GM19099 (cell line): ENCODE results near the gene UROC1.

Experiments
- POLR2A ChIP-seq: IDR thresholded peaks from 3 replicates; pipeline ENCODE4 v1.6.1; 2011; ENCODE audit warnings: low read depth; ENCODE audit not compliant: insufficient read length; ENCODE audit errors: extremely low read depth

UROC1 gene

GRCh38 chr3:126527455-126528211 is 10.1 kb upstream of the UROC1 start:
- no peak for TF ChIP-seq POLR2A

- TF ChIP-seq POLR2A: no peak
Measured at GRCh38 chr3:126527006-126527405, 9.4 kb upstream of the UROC1 start.

DNA sequence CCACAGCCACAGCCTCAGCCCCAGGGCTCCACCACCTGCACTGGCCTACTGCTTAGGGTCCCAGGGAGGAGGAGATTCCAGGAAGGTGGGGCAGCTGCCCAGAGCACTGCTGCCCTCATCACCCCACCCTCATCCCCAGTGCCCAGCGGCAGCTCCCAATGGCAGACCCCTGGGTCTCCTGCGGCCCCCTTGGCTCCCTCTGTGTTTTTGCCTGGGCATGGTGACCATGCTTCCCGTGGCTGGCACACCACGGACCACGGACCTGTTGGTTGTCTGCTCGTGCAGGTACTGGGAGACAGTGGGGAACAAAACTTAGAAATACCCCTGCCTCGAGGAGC is 9.1 kb upstream of the UROC1 start:
- no peak for TF ChIP-seq POLR2A

GRCh38 chr3:126525853-126526667 is 8.5 kb upstream of the UROC1 start:
- TF ChIP-seq POLR2A: no peak

GRCh38 chr3:126525091-126525852 is 7.7 kb upstream of the UROC1 start:
- no peak for TF ChIP-seq POLR2A

GRCh38 chr3:126524429-126524988 is 6.9 kb upstream of the UROC1 start:
- TF ChIP-seq POLR2A: no peak

DNA sequence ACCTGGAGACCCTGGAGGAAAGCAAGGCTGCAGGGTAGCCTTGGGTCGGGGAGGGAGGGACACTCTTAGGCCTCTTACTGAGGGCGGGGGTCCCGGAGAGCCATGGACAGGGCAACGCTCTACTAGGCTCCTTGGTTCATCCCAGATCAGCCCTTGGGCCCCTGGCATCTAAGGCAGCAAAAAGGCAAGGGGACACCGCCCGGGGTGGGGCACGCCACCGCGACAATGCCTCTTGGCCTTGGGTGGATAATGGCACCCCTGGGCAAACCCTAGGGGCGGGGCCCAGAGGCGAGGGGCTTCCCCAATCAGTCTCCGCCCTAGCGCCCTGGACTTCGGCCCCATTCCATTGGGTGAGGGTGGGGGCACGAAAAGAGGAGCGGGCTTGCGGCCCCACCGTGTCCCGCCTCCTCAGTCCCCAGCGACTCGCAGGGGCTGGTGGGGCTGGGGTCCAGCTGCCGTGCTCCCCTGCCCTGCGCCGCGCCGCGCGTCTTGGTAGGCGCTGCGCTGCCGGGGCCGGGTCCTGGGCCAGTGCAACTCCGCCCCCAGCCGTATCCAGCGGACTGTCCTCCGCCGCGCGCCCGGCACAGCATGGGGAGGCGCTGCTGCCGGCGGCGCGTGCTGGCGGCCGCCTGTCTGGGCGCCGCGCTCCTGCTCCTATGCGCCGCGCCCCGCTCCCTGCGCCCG is 6.3 kb upstream of the UROC1 start, which contains the start of gene CHST13:
CHST13 (plus strand) TSS at position 411 of the 684 bp plus-strand sequence; CDS start at position 589, 178 bp downstream.
- no peak for TF ChIP-seq POLR2A

DNA sequence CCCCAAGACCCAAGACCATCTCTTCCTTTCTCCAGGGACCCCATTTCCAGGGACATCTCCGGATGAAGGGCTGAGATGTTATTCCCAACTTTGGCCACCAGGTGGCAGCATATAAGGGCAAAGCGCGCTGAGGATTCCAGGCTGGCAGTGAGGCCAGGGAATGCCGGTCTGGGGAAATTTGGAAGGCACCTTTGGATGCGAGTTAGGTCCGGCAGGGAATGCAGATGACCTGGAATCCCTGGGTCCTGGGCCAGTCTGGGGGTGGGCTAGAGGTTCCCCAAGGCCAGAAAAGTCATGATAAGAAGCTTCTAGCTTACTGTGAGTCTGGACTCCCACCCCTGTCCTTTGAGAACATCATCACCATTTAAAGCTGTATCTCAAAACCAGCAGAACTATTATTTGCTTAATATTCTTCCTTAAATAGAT is 4.8 kb upstream of the UROC1 start:
- no peak for TF ChIP-seq POLR2A

- no peak for TF ChIP-seq POLR2A
Measured at GRCh38 chr3:126521122-126521891, 3.7 kb upstream of the UROC1 start.

DNA sequence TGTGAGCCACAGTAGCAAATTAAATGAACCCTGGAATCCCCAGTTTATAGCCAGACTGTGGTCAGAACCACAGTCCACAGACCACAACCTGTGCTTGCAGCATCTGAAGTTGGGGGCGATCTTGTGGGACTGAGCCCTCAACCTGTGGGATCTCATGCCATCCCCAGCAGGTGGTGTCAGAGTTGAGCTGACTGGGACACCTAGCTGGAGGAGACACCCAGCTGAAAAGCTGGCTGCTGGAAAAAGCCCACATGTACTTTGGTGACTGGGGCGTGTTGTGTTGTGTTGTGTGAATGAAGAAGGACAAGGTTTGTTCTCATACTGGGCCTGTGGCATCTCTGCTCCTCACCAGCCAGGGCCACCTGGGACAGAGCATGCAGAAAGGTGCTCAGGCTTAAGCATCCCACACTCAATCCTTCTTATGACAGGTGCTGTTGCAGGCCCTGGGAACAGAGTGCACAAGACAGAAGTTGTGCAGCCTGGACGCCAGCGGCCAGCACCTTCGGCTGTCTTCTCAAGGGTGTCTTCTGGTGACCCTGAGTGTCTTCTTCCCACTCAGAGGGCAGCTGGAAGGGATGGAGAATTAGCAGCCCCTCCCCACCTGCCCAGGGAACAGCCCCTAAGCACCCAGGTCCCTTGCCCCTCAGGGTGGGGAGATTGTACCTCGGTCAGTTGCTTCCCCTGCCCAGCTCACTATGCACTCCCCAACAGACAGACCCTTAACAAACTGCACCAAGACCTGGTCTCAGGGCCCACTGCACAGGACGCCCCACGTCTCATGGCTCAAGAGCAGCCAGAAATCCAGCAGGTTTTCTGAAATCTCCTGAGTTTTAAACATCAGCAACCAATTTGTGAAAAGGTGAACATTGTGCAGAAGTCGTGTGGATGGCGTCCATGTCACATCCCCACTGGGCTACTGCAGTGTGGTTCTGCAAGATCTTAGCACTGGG is 2.2 kb upstream of the UROC1 start:
- TF ChIP-seq POLR2A: no peak

GRCh38 chr3:126518779-126519177 is 1.2 kb upstream of the UROC1 start:
- TF ChIP-seq POLR2A: no peak

DNA sequence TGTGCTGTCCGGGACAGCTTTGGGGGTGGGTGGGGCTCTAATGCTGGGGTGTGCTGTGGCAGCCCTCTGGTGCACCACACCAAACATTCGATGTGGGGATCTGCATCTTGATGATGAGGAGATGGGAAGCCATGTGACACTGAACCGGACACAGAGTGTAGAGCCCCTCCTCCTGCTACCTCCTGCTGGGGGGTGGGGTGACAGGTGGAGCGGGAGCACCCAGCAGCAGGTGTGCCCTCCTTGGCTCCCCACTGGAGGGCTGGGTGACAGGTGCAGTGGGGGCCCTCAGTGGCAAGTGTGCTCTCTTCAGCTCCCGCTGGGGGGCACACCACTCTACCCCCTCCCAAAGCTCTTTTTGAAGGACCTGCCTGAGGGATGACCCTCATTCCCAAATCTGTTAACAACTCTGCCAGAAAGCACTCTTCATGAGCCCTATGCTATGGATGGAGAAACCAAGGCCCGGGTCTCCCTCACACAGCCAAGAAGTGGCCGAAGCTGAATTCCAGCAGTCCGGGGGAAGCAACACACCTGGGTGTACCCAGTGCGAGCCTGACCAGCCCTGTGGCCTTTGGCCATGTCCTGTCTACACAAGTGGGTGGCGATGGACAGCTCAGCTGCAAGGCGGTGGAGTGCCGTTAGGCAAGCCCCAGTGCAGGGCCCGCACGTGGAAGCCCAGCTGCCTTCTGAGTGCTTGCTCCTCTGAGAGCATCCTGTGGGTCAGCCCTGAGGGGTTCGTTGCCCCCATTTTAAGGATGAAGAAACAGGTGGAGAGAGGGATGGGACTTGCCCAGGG is 609 bp upstream of the UROC1 start:
- no peak for TF ChIP-seq POLR2A
